ENCODE measurements around the gene ASTN2. TPM values are rescaled to one million over a fixed set of nuclear protein-coding genes. Genes with fewer than 3 reads are reported as not detected.

ASTN2 gene
- polyA plus RNA-seq, 1 donor from 2014 or later = 6.8 TPM

DNA sequence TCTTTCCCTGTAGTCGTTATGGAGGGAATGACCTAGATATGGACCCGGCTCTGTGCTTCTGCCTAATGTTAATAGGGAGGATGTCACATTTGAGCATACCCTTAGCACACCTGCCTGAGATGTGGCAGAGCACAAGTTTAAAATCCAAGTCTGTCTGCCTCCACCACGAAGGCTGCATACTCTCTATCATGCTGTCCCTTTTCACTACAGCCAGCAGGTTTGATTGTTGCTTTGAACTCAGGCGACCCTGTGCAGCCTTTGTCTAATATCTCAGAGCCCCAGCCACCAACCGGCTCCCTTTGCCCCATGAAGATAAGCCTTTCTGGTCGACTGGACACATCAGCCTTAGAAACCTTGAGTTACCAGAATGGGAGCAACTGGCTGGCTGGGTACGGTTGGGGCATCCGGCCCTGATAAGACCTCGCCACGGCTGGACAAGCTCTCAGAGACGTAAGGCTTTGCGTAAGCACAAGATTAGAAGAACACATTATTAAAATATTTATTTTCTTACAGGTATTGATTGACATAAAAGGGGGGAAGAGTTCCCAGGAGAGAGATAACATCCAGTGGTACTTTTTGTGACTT lies 949.8 kb downstream of the ASTN2 start:
- TF ChIP-seq, protein P1, sequence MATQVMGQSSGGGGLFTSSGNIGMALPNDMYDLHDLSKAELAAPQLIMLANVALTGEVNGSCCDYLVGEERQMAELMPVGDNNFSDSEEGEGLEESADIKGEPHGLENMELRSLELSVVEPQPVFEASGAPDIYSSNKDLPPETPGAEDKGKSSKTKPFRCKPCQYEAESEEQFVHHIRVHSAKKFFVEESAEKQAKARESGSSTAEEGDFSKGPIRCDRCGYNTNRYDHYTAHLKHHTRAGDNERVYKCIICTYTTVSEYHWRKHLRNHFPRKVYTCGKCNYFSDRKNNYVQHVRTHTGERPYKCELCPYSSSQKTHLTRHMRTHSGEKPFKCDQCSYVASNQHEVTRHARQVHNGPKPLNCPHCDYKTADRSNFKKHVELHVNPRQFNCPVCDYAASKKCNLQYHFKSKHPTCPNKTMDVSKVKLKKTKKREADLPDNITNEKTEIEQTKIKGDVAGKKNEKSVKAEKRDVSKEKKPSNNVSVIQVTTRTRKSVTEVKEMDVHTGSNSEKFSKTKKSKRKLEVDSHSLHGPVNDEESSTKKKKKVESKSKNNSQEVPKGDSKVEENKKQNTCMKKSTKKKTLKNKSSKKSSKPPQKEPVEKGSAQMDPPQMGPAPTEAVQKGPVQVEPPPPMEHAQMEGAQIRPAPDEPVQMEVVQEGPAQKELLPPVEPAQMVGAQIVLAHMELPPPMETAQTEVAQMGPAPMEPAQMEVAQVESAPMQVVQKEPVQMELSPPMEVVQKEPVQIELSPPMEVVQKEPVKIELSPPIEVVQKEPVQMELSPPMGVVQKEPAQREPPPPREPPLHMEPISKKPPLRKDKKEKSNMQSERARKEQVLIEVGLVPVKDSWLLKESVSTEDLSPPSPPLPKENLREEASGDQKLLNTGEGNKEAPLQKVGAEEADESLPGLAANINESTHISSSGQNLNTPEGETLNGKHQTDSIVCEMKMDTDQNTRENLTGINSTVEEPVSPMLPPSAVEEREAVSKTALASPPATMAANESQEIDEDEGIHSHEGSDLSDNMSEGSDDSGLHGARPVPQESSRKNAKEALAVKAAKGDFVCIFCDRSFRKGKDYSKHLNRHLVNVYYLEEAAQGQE (IDR thresholded peaks at IDR 0.05; ENCODE audit: borderline replicate concordance) = no peak
- TF ChIP-seq SMC3 (conservative IDR thresholded peaks at IDR 0.05; ENCODE audit: poor library complexity) = no peak
- TF ChIP-seq RAD21 (conservative IDR thresholded peaks at IDR 0.05) = no peak
- TF ChIP-seq, protein P2, sequence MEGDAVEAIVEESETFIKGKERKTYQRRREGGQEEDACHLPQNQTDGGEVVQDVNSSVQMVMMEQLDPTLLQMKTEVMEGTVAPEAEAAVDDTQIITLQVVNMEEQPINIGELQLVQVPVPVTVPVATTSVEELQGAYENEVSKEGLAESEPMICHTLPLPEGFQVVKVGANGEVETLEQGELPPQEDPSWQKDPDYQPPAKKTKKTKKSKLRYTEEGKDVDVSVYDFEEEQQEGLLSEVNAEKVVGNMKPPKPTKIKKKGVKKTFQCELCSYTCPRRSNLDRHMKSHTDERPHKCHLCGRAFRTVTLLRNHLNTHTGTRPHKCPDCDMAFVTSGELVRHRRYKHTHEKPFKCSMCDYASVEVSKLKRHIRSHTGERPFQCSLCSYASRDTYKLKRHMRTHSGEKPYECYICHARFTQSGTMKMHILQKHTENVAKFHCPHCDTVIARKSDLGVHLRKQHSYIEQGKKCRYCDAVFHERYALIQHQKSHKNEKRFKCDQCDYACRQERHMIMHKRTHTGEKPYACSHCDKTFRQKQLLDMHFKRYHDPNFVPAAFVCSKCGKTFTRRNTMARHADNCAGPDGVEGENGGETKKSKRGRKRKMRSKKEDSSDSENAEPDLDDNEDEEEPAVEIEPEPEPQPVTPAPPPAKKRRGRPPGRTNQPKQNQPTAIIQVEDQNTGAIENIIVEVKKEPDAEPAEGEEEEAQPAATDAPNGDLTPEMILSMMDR (IDR thresholded peaks at IDR 0.05; ENCODE audit: poor library complexity, severe bottlenecking) = no peak
- TF ChIP-seq EP300 (conservative IDR thresholded peaks at IDR 0.05; ENCODE audit: poor library complexity, severe bottlenecking) = no peak
- TF ChIP-seq MXI1 (conservative IDR thresholded peaks at IDR 0.05; ENCODE audit: poor library complexity, severe bottlenecking) = no peak
- TF ChIP-seq EZH2 (IDR thresholded peaks at IDR 0.05; ENCODE audit: borderline replicate concordance, insufficient read depth, low read length, poor library complexity, severe bottlenecking) = no peak
- no peak for TF ChIP-seq TAF1 (IDR thresholded peaks at IDR 0.05; ENCODE audit: low read depth)
- no peak for TF ChIP-seq POLR2AphosphoS5 (IDR thresholded peaks at IDR 0.05)

DNA sequence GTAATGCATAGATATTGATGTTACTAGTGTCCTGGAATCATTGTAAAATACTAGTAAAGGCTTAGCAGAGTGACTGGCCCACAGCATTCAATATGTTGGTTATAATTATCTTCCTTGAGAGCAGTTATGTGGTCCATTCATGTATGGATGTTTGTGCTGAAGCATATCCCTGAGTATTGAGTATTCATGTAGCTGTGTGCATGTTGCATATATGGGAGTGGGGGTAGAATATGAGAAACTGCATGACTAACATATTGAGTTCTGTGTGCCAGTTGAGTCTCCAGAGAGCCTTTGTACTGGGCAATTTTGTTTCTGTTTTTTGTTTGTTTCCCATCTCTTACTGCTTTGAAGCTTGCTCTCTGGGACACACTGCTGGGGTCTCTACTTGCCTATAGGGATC lies 950.4 kb downstream of the ASTN2 start:
- Histone ChIP-seq H3K4me2 (ENCODE audit: low read length) (no peak overlapping the region), H3K9me3 (ENCODE audit: low read length) (no peaks in the 10 kb centered on the region), H3K4me3 (ENCODE audit: low read length) (no peak overlapping the region), H3F3A (ENCODE audit: insufficient read depth, low read length, poor library complexity, severe bottlenecking) (no peaks in the 10 kb centered on the region), H4K20me1 (ENCODE audit: insufficient read depth) (no peaks in the 10 kb centered on the region), H2AFZ (ENCODE audit: low read depth, low read length) (no peak overlapping the region), H3K9me2 (ENCODE audit: insufficient read depth, low read length) (no peaks in the 10 kb centered on the region), H3K27ac (ENCODE audit: low read length) (no peak overlapping the region), H3K27me3 (ENCODE audit: insufficient read depth, low read depth, low read length) (no peaks in the 10 kb centered on the region), H3K9ac (ENCODE audit: low read length) (no peak overlapping the region), H3K79me2 (replicated peaks; ENCODE audit: insufficient read depth, low read length) (no peaks in the 10 kb centered on the region), H3K36me3 (ENCODE audit: insufficient read depth, low read length) (no peaks in the 10 kb centered on the region)
- TF ChIP-seq EP300 (conservative IDR thresholded peaks at IDR 0.05; ENCODE audit: poor library complexity, severe bottlenecking) (no peak), MXI1 (conservative IDR thresholded peaks at IDR 0.05; ENCODE audit: poor library complexity, severe bottlenecking) (no peak), POLR2AphosphoS5 (IDR thresholded peaks at IDR 0.05) (no peak), EZH2 (IDR thresholded peaks at IDR 0.05; ENCODE audit: borderline replicate concordance, insufficient read depth, low read length, poor library complexity, severe bottlenecking) (no peak), SMC3 (conservative IDR thresholded peaks at IDR 0.05; ENCODE audit: poor library complexity) (no peak), RAD21 (conservative IDR thresholded peaks at IDR 0.05) (no peak), TAF1 (IDR thresholded peaks at IDR 0.05; ENCODE audit: low read depth) (no peak)
- TF ChIP-seq, protein P1 (IDR thresholded peaks at IDR 0.05; ENCODE audit: borderline replicate concordance) = no peak
- TF ChIP-seq, protein P2 (IDR thresholded peaks at IDR 0.05; ENCODE audit: poor library complexity, severe bottlenecking) = no peak

More for the DNA sequence above, 949.8 kb downstream of the ASTN2 start:
- H3K9ac ChIP-seq (ENCODE audit: low read length) = no peak overlapping the region
- H3K4me2 ChIP-seq (ENCODE audit: low read length) = no peak overlapping the region
- no peaks in the 10 kb centered on the region for H3K9me2 ChIP-seq (ENCODE audit: insufficient read depth, low read length)
- no peaks in the 10 kb centered on the region for H4K20me1 ChIP-seq (ENCODE audit: insufficient read depth)
- no peaks in the 10 kb centered on the region for H3K36me3 ChIP-seq (ENCODE audit: insufficient read depth, low read length)
- no peaks in the 10 kb centered on the region for H3K27me3 ChIP-seq (ENCODE audit: insufficient read depth, low read depth, low read length)
- no peak overlapping the region for H3K4me3 ChIP-seq (ENCODE audit: low read length)
- no peaks in the 10 kb centered on the region for H3F3A ChIP-seq (ENCODE audit: insufficient read depth, low read length, poor library complexity, severe bottlenecking)
- H3K79me2 ChIP-seq (replicated peaks; ENCODE audit: insufficient read depth, low read length) = no peaks in the 10 kb centered on the region
- H3K9me3 ChIP-seq (ENCODE audit: low read length) = no peaks in the 10 kb centered on the region
- H2AFZ ChIP-seq (ENCODE audit: low read depth, low read length) = no peak overlapping the region
- no peak overlapping the region for H3K27ac ChIP-seq (ENCODE audit: low read length)
